AML-193 (cell line): ENCODE measurements around the gene AHCYL1.

Experiments used
- DNase-seq, 2 experiments: peaks; one replicate each; lab custom pipeline; 2025; lab: John Stamatoyannopoulos, UW

The AHCYL1 gene

GRCh38 chr1:109977225-109977624 is 7.3 kb upstream of the AHCYL1 start:
- no peak for DNase-seq

GRCh38 chr1:109977657-109978378 is 6.7 kb upstream of the AHCYL1 start:
- no peak for DNase-seq

GRCh38 chr1:109978761-109979488 is 5.6 kb upstream of the AHCYL1 start:
- DNase-seq, result no peak

GRCh38 chr1:109979489-109980091 is 5.0 kb upstream of the AHCYL1 start:
- DNase-seq, result no peak

GRCh38 chr1:109980324-109981003 is 4.1 kb upstream of the AHCYL1 start:
- DNase-seq, result no peak

- DNase-seq, result no peak
Measured at GRCh38 chr1:109981004-109981335, 3.6 kb upstream of the AHCYL1 start.

GRCh38 chr1:109983380-109984189 is 980 bp upstream of the AHCYL1 start:
- no peak for DNase-seq

- DNase-seq, result no peak
Measured at GRCh38 chr1:109984190-109984455, 442 bp upstream of the AHCYL1 start.

GRCh38 chr1:109985247-109986053 is 885 bp downstream of the AHCYL1 start:
- DNase-seq, result no peak

- DNase-seq, result no peak
Measured at GRCh38 chr1:109986054-109986444, 1.5 kb downstream of the AHCYL1 start.

GRCh38 chr1:109988349-109988914 is 3.9 kb downstream of the AHCYL1 start:
- no peak for DNase-seq

GRCh38 chr1:109989506-109990301 is 5.1 kb downstream of the AHCYL1 start:
- peak in 1 of 2 experiments; percentile 25 for DNase-seq

GRCh38 chr1:109990302-109990653 is 5.7 kb downstream of the AHCYL1 start:
- DNase-seq, result no peak

GRCh38 chr1:109991400-109991925 is 6.9 kb downstream of the AHCYL1 start:
- no peak for DNase-seq

GRCh38 chr1:109993885-109994284 is 9.3 kb downstream of the AHCYL1 start:
- DNase-seq, result no peak

- DNase-seq, result no peak
Measured at GRCh38 chr1:109994654-109995053, 10.1 kb downstream of the AHCYL1 start.

- no peak for DNase-seq
Measured at GRCh38 chr1:109995536-109995935, 11.0 kb downstream of the AHCYL1 start.

- no peak for DNase-seq
Measured at GRCh38 chr1:109996476-109996875, 11.9 kb downstream of the AHCYL1 start.

- no peak for DNase-seq
Measured at GRCh38 chr1:109997204-109997866, 12.8 kb downstream of the AHCYL1 start.
